Eye (tissue), 1 donor: Measurements from ENCODE around the gene HDAC10.
"Not testable (repeated sequence)": the region's sequence is repeated elsewhere in the genome, so short reads cannot be mapped to it uniquely, and the experiment has no call there.

Experiments
- DNase-seq: peaks from one replicate; pipeline ENCODE4 v3.0.0-alpha.2; 2015

The HDAC10 gene

DNA sequence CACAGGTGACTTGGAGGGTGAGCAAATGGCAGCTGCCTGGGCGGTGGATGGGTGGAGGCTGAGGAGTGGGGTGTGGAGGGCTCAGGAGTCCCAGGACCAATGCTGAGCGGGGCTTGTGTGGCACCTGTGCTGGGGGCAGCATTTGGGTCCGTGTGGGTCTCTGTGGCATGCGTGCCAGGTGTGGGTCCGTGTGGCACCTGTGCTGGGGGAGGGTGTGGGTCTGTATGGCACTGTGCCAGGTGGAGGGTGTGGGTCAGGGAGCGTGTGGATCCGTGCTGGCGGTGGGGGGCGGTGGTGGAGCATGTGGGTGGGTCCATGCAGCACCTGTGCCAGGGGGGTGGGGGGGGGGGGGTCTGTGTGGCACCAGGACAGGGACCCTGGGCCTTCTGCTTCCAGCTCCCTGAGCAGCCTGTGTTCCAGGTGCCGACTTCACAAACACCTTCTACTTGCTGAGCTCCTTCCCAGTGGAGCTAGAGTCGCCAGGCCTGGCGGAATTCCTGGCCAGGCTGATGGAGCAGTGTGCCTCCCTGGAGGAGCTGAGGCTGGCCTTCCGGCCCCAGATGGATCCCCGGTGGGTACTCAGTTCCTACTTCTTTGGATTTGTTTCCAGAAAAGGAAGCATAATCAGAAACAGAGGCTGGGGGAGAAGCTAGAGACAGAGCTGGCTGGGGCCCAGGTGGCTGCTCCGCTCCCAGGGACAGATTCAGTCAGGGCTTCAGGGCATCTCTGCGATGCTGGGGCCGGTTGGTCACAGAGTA, 35.6 kb downstream of the HDAC10 start:
- no peak for DNase-seq

- DNase-seq = no peak
Observed at GRCh38 chr22:50213263-50213662, 37.8 kb downstream of the HDAC10 start.

GRCh38 chr22:50211147-50211546, 39.9 kb downstream of the HDAC10 start:
- DNase-seq = no peak

DNA sequence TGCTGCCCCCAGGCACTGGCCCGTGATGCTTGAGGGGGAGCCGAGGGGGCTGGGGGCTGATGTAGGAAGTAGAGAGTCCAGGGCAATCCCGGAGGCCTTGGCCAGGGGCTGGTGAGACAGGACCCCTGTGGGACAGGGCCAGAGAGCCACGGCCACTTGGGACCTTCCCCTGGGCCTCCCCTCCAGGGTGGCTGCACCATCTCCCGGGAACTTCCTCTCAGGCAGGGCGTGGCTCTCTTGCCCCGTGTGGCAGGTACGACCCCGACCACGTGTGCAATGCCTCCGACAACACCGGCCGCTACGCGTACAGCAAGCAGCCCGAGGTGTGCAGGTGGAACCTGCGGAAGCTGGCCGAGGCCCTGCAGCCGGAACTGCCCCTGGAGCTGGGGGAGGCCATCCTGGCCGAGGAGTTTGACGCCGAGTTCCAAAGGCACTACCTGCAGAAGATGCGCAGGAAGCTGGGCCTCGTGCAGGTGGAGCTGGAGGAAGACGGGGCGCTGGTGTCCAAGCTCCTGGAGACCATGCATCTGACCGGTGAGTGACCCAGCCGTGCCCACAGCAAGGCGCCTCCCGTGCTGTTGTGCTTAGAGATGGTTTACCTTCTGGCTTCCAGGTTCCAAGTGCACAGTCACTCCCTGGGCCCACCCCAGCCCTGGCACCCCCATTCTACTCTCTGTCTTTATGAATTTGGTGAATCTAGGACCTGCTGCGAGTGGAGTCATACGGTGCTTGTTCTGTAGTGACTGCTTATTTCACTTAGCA, 40.5 kb downstream of the HDAC10 start:
- no peak for DNase-seq

DNA sequence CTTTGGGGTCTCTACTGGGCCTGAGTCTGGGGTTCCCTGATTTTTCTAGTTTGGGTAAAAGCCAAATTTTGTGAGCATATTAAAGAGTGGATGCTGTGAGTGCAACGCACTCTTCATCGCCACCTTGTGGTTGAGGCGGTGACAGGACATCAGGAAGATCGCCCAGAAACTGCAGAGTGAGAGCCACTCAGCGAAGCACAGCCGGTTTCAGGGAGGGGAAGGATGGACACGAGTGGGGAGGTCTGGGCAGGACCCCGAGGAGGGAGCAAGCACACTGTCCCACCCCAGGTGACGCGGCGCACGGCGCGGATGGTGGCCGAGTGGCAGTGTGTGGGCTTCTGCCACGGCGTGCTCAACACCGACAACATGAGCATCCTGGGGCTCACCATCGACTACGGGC, 41.2 kb downstream of the HDAC10 start:
- peak; percentile 84 for DNase-seq

GRCh38 chr22:50208939-50209892, 41.8 kb downstream of the HDAC10 start:
- no peak for DNase-seq

GRCh38 chr22:50208430-50208938, 42.6 kb downstream of the HDAC10 start:
- DNase-seq = no peak

DNA sequence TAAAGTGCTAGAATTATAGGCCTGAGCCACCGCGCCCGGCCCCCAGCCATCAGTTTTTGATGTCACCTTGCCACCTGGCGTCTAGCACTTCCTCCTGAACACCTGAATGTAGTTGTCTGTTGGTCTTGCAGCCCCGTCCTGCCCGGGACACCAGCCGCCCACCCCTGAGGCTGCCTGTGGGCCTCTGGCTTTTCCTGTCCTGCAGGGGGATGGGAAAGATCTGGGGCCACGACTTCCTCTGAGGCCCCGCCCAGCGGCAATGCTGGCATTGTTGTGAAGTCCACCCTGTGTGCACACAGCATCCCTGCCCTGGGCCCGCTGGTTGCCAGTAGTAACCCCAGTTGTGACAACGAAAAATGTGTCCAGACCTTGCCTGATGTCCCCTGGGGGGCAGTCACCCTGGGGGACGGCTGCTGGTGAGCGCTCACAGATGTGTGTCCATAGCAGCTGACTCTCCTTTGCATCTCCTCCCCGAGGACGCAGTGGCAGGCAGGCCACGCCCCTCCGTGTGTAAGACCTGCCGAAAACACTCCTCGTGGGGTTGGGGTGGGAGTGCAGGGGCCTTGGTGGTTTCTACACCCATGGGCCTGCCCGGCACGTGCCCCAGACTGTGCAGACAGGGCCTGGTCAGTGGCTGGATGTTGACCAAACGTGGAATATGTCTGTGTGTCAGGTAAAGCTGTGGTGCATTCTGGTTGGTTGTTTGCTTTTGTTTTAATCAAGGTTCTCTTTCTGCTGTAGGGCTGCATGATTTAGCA, 43.5 kb downstream of the HDAC10 start:
- no peak for DNase-seq

- no peak for DNase-seq
Observed at GRCh38 chr22:50206599-50206998, 44.5 kb downstream of the HDAC10 start.

- no peak for DNase-seq
Observed at GRCh38 chr22:50205781-50206569, 45.1 kb downstream of the HDAC10 start.

- not testable (repeated sequence) for DNase-seq
Observed at GRCh38 chr22:50204998-50205397, 46.1 kb downstream of the HDAC10 start.

DNA sequence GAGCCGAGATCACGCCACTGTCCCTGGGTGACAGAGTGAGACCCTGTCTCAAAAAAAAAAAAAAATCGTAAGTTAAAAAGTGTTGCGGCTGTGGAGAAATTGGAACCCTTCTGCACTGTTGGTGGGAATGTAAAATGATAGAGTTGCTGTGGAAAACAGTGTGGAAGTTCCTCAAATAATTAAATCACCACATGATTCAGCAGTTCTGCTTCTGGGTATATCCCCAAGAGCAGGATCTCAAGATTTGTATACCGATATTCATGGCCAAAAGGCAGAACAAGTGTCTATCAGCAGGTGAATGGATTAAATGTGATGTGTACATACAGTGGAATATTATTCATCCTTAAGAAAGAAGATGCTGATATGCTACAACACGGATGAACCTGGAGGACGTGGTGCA, 46.5 kb downstream of the HDAC10 start:
- DNase-seq = no peak

DNA sequence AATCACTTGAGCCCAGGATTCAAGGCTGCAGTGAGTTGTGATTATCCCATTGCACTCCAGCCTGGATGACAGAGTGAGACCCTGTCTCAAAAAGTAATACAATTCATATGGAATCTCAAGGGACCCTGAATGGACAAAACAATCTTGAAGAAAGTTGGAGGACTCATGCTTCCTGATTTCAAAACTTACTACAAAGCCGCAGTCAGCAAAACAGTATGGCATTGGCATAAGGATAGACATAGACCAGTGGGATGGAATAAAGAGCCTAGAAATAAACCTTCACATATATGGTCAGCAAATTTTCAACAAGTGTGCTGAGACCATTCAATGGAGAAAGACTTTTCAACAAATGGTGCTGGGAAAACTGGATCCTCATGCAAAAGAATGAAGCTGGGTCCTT, 47.8 kb downstream of the HDAC10 start:
- DNase-seq = no peak

- DNase-seq = no peak
Observed at GRCh38 chr22:50202130-50202666, 48.9 kb downstream of the HDAC10 start.

DNA sequence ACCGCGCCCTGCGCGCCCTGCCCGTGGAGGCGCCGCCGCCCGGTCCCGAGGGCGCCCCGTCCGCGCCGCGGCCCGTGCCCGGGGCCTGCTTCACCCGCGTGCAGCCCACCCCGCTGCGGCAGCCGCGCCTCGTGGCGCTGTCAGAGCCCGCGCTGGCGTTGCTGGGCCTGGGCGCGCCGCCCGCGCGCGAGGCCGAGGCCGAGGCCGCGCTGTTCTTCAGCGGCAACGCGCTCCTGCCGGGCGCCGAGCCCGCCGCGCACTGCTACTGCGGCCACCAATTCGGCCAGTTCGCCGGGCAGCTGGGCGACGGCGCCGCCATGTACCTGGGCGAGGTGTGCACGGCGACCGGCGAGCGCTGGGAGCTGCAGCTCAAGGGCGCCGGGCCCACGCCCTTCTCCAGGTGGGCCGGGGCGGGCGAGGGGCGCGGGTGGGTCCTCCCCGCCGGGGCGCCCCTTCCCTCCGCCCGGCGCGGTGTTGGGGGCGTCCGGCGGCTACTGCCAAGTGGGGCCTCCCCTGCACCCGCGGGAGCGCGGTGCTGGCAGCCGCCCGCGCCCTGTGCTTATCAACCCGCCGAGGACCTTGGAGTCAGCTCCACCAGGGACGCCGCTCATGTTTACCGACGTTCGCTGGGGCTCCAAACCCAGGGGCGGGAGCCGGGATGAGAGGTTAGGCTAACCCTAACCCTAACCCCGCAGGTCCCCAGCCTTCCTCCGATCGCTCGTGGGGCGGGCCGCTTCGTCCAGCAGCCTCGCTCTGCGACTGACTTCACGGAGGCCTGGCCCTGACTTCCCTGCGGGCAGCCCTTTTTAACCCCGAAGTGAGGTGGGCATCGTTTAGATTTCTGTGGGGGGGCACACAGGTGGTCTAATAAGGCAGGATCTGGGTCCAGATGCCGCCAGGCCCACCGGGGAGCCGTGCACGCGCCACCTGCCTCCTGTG, 49.6 kb downstream of the HDAC10 start:
- DNase-seq = no peak

DNA sequence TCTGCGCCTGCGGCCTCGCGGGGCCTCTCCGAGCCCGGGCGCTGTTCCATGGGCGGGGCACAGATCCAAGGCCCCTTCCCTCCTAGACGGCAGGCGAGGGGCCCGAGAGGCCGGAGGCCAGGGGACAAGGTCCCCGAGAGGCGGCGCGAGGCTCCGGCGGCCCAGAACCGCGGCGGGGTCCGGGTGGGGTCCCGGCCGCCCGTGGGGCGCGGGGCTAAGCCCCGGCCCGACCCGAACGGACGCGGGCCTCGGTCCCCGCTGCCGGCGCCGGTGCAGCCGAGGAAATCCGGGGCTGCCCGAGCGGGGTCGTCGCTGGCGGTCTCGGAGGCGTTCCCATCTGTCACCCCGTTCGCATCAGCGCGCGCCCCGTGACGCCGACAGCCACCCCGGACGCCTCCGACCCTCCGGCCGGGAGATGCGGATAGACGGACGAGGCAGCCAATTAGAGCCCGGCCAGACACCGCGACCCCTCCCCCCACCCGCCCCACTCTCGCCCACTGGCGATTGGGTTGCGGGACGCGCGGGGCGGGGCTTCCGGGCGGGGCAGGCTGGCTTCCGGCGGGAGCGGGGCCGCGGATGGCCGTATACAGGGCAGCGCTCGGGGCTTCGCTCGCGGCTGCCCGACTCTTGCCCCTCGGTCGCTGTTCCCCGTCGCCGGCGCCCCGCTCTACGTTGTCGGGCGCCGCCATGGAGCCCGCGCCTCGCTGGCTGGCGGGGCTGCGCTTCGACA, 50.4 kb downstream of the HDAC10 start, which contains the start of gene SELENOO:
TSS of gene SELENOO (plus strand) at position 551 of the 730 bp plus-strand sequence. CDS start at position 577, 26 bp downstream.
- peak; percentile 95 for DNase-seq

- peak; percentile 65 for DNase-seq
Observed at GRCh38 chr22:50199829-50200460, 51.1 kb downstream of the HDAC10 start.

DNA sequence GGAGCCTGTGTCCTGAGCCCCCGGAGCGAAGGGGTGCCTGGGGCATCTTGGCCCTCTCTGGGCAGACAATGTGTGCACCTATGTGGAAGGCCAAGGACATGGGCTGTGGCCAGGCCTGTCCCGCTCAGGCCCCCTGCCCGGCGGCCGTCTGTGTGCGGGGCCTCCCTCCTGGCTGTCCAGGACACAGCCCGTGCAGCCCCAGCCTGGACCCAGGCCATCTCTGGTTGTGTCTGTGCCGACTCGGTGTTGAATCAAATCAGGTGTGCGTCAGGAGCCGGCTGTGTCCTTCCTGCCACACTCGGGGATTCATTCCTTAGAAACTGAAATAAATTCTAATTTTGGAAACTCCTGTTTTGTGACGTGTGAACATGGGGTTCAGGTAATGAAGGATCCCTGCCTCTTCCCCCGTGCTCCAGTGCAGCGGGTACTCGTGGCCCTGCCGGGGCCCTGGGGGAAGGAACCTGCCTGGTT, 51.8 kb downstream of the HDAC10 start:
- DNase-seq = no peak
